NOMO-1 (cell line): ENCODE results near the gene SPHKAP.
A peak's percentile ranks its signal among the peaks of the same experiment; 100 is the strongest.
"Not testable (repeated sequence)": the region's sequence is repeated elsewhere in the genome, so short reads cannot be mapped to it uniquely, and the experiment has no call there.

Source experiments
- DNase-seq, 2 experiments: peaks; one replicate each; lab custom pipeline; 2025; ENCODE audit not compliant: unreplicated experiment in 2 of 2; lab: John Stamatoyannopoulos, UW

Gene SPHKAP

GRCh38 chr2:228181098-228182019 lies at the start of gene SPHKAP:
SPHKAP (minus strand) TSS chr2:228181687; CDS start chr2:228181598, 89 bp downstream.
- DNase-seq = no peak

- no peak for DNase-seq
Measured at GRCh38 chr2:228227466-228227865, 46.0 kb upstream of the SPHKAP start.

GRCh38 chr2:228224410-228224809 lies 42.9 kb upstream of the SPHKAP start:
- peak in 1 of 2 experiments; percentile 18 for DNase-seq

GRCh38 chr2:228218593-228218992 lies 37.1 kb upstream of the SPHKAP start:
- DNase-seq = not testable (repeated sequence)

GRCh38 chr2:228197504-228197903 lies 16.0 kb upstream of the SPHKAP start:
- DNase-seq = no peak

GRCh38 chr2:228180181-228181097 lies 1.0 kb downstream of the SPHKAP start:
- no peak for DNase-seq

GRCh38 chr2:228167290-228167689 lies 14.2 kb downstream of the SPHKAP start:
- DNase-seq = no peak

GRCh38 chr2:228164718-228165117 lies 16.8 kb downstream of the SPHKAP start:
- no peak for DNase-seq

GRCh38 chr2:228157841-228158240 lies 23.6 kb downstream of the SPHKAP start:
- DNase-seq = no peak

- no peak for DNase-seq
Measured at GRCh38 chr2:228144961-228145360, 36.5 kb downstream of the SPHKAP start.

- DNase-seq = no peak
Measured at GRCh38 chr2:228140934-228141528, 40.5 kb downstream of the SPHKAP start.

GRCh38 chr2:228136027-228136426 lies 45.5 kb downstream of the SPHKAP start:
- no peak for DNase-seq

GRCh38 chr2:228135300-228135699 lies 46.2 kb downstream of the SPHKAP start:
- no peak for DNase-seq

GRCh38 chr2:228131833-228132232 lies 49.7 kb downstream of the SPHKAP start:
- DNase-seq = no peak

- DNase-seq = no peak
Measured at GRCh38 chr2:228126401-228126800, 55.1 kb downstream of the SPHKAP start.

GRCh38 chr2:228118940-228119339 lies 62.5 kb downstream of the SPHKAP start:
- no peak for DNase-seq

GRCh38 chr2:228107846-228108245 lies 73.6 kb downstream of the SPHKAP start:
- no peak for DNase-seq

- no peak for DNase-seq
Measured at GRCh38 chr2:228105526-228106250, 75.8 kb downstream of the SPHKAP start.

- DNase-seq = no peak
Measured at GRCh38 chr2:228104215-228104614, 77.3 kb downstream of the SPHKAP start.

GRCh38 chr2:228103379-228103778 lies 78.1 kb downstream of the SPHKAP start:
- DNase-seq = no peak
